MG63 (cell line): ENCODE measurements around the gene VCL. TPM values are rescaled to one million over a fixed set of nuclear protein-coding genes. Genes with fewer than 3 reads are reported as not detected.

Experiments
- DNase-seq: peaks from one replicate; pipeline ENCODE4 v3.0.0-alpha.2; 2020
- H3K27me3 ChIP-seq: fragments of 250-450 bp; sonication (Bioruptor Pico); 2 replicates; pipeline ENCODE4 v1.5.1; 2020; ENCODE audit warnings: mild to moderate bottlenecking, moderate library complexity
- H3K36me3 ChIP-seq: fragments of 250-450 bp; sonication (Bioruptor Pico); 2 replicates; pipeline ENCODE4 v1.5.1; 2020; ENCODE audit warnings: mild to moderate bottlenecking, moderate library complexity
- H3K4me3 ChIP-seq: fragments of 250-450 bp; sonication (Bioruptor Pico); 2 replicates; pipeline ENCODE4 v1.5.1; 2020; ENCODE audit warnings: mild to moderate bottlenecking, moderate library complexity
- H3K9me3 ChIP-seq: fragments of 250-450 bp; sonication (Bioruptor Pico); 2 replicates; pipeline ENCODE4 v1.5.1; 2020; ENCODE audit warnings: mild to moderate bottlenecking, moderate library complexity
- total RNA-seq: library from RNA; depleted of rRNA; stranded (reverse); fragments of >200 nt; shearing (Covaris generic); gene quantifications from 2 replicates; pipeline ENCODE4 v1.2.3, GENCODE V29; 2014; ENCODE audit warnings: low replicate concordance

Gene VCL
- total RNA-seq, 1 experiment from 2014 or later = 109 TPM

DNA sequence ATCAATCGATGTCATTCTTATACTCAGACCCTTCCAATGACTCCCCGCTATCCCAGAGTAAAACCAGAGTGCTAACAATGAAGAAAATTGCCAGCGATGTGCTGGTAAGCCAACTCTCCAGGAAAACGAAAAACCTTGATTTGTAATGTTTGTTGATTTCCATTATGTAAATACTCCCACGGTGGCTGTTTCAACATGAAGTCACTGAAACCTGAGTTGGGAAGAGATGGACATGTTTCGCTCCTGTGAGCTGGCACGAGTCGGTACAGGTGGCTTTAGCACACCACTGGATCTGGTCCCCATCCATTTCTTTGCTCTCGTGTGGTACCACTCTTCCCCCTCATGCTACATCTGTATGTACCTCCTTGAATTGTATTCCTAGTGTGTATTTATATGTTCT, 99.9 kb downstream of the VCL start:
- no peaks in the 10 kb centered on the region for H3K27me3 ChIP-seq
- peaks cover 88% of the 10 kb centered on the region for H3K36me3 ChIP-seq
- no peak for DNase-seq

DNA sequence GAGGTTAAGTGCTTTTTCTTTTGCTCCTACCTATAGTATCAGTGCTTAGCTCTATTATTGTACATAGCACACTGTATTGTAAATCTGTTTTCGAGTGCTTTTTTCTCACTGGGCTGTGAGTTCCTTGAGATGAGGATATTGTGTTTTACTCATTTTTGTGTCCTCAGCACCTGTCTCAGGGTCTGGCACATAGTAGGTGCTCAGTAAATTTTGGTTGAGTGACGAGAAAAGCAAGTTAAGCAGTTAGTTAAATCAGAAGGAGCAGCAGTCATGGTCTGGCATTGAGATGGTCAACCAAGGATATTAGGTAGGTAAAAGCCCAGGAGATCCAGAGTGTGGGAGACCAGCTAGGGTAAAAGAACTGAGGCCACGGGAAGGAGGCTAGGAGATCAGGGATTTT, 101.5 kb downstream of the VCL start:
- H3K27me3 ChIP-seq = no peaks in the 10 kb centered on the region
- H3K9me3 ChIP-seq = no peaks in the 10 kb centered on the region
- H3K4me3 ChIP-seq = no peak overlapping the region
- no peak for DNase-seq
- H3K36me3 ChIP-seq = peaks cover 88% of the 10 kb centered on the region

More for the DNA sequence above, 99.9 kb downstream of the VCL start:
- Histone ChIP-seq H3K4me3 (no peak overlapping the region), H3K9me3 (no peaks in the 10 kb centered on the region)

DNA sequence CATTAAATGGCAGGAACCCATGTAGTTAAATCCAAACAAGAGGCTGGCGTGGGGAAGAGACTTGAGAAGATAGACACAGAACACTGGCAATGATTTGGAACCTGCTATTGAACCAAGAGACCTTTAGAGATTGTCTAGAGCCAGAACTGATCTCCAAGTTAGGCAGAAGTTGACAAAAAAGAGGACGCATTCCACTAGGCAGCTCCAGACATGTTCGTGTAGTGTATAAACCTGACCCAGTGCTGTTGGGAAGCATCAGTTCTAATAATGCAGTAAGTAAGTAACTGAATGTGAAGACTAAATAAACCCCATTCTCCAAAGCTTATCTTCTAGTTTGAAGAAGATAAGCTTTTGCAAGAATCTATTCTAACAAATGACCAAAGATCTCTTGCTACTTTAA, 101.9 kb downstream of the VCL start:
- Histone ChIP-seq H3K36me3 (peaks cover 88% of the 10 kb centered on the region), H3K4me3 (no peak overlapping the region), H3K9me3 (no peaks in the 10 kb centered on the region), H3K27me3 (no peaks in the 10 kb centered on the region)
- no peak for DNase-seq

DNA sequence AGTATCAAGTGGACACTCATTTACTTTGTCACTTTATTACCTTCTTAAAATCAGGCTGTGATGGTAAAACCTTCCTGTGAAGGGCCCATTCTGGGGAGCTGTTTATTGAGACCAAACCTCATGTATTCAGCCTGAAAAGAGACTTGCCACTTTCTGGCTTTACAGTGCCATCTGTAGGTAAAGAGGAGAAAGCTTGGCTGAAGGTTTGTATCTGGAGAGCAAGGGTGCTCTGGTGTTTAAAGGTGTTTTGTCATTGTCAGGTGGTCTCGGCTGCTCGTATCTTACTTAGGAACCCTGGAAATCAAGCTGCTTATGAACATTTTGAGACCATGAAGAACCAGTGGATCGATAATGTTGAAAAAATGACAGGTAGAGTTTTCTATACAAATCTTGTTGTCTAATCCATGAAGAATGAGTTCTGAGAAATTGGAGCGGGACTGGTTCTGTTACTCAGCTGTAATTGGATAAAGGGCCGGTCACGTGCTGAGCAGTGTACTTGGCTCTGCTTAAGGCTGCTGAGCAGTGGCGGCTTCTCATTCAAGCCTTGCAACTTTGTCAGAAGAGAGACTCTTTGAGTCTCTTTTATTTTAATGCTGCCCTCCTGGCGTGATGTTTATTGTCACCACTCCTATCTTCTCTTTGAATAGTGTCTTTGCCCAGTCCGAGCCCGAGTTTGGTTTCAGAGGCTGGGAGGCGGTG, 105.8 kb downstream of the VCL start:
- Histone ChIP-seq H3K27me3 (no peaks in the 10 kb centered on the region), H3K9me3 (no peaks in the 10 kb centered on the region), H3K36me3 (peaks cover 83% of the 10 kb centered on the region), H3K4me3 (no peak overlapping the region)
- DNase-seq = no peak

DNA sequence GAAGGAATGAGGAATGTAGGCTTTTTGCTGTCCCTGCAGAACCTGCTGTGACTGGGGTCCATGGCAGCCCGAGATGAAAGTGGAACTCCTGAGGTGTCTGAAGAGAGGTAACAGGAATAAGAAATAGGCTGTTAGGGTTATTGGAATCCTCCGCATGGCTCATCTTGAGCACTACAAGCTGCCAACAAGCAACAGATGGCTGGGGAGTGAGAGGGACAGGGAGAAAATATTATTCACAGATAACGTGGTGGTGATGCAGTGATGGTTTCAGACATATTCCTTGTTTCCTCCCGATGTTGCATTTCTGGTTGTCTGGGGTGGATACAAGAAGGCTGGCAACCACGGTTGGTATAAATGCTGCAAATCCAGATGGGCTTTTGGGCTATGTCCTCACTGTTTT, 106.6 kb downstream of the VCL start:
- Histone ChIP-seq H3K4me3 (no peak overlapping the region), H3K9me3 (no peaks in the 10 kb centered on the region), H3K27me3 (no peaks in the 10 kb centered on the region), H3K36me3 (peaks cover 82% of the 10 kb centered on the region)
- DNase-seq = no peak

DNA sequence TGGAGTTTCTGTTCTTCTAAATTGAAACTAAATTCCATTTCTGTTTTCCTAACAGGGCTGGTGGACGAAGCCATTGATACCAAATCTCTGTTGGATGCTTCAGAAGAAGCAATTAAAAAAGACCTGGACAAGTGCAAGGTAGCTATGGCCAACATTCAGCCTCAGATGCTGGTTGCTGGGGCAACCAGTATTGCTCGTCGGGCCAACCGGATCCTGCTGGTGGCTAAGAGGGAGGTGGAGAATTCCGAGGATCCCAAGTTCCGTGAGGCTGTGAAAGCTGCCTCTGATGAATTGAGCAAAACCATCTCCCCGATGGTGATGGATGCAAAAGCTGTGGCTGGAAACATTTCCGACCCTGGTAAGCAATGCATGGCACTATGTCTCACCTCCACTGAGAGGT, 107.1 kb downstream of the VCL start:
- H3K36me3 ChIP-seq = peaks cover 82% of the 10 kb centered on the region
- no peak for DNase-seq
- H3K9me3 ChIP-seq = no peaks in the 10 kb centered on the region
- no peaks in the 10 kb centered on the region for H3K27me3 ChIP-seq
- no peak overlapping the region for H3K4me3 ChIP-seq

DNA sequence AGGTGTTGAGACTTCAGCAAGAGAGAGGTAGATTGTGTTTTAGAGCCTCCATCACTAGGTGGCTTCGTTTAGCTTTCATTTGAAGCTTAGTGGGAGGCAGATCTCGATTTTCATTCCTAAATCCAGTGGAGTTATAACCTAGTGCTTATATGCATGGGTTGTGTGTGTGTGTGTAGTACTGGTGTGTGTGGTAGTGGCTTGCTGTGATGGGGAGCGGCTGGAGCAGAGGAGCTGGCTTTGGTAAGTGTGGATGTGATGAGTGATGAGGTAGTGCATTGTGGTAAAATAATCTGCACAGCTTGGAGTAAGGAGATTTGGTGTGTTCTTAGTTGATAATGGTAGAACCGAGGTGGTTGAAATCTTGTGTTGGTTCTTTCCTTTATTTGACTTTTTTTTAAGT, 109.5 kb downstream of the VCL start:
- H3K27me3 ChIP-seq = no peaks in the 10 kb centered on the region
- H3K9me3 ChIP-seq = no peaks in the 10 kb centered on the region
- no peak for DNase-seq
- H3K4me3 ChIP-seq = no peak overlapping the region
- peaks cover 91% of the 10 kb centered on the region for H3K36me3 ChIP-seq

DNA sequence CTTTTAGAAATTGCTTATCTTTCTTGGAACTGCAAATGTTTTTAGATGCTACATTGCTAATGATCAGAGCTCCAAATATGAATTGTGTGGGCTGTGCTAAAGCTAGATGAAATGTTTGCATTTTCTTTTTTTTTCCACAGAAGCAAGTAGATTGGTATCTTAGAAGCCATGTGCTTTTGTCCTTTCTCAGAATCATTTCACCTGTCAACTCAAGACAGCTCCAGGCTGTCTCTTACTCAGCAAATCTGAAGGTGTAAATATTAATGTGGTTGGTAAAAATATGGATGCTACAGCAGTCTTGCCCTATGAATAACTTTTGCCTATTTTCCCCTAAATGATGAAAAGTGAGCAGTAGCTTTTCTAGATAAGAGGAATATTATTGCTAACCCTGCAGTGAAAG, 111.5 kb downstream of the VCL start:
- Histone ChIP-seq H3K36me3 (peaks cover 93% of the 10 kb centered on the region), H3K9me3 (no peaks in the 10 kb centered on the region), H3K4me3 (no peak overlapping the region), H3K27me3 (no peaks in the 10 kb centered on the region)
- DNase-seq = no peak

DNA sequence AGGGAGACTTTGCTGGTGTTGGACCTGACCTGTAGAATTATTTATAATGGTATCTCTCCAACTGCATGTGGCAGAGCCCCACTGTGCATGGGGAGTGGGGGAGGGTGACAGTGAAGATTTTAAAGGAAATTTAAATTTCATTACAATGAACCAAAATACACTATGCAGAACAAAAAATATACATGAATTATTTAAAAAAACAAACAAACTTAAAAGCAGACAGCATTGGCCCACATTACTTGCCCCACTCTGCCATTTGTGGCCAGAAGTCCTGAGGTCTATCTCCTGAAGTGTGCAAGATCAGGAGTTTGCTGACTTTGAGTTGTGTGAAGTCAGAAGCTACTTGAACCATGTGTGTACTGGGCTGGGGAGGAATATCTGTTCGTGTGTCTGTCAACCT, 112.2 kb downstream of the VCL start:
- Histone ChIP-seq H3K9me3 (no peaks in the 10 kb centered on the region), H3K36me3 (peaks cover 93% of the 10 kb centered on the region), H3K4me3 (no peak overlapping the region), H3K27me3 (no peaks in the 10 kb centered on the region)
- DNase-seq = no peak

DNA sequence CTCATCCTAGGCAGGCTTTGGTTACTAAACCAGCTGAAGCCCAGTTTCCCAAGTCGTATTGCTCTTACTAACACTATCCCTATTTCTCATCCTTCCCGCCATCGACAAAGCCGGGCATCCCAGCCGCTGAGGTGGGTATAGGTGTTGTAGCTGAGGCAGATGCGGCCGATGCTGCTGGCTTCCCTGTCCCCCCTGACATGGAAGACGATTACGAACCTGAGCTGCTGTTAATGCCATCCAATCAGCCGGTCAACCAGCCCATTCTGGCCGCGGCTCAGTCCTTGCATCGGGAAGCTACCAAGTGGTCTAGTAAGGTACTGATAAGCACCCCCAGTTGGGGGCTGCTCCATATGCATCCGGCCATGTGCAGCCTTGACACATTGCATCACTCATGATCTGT, 113.9 kb downstream of the VCL start:
- H3K9me3 ChIP-seq = no peaks in the 10 kb centered on the region
- no peak for DNase-seq
- H3K27me3 ChIP-seq = no peaks in the 10 kb centered on the region
- peaks cover 95% of the 10 kb centered on the region for H3K36me3 ChIP-seq
- H3K4me3 ChIP-seq = no peak overlapping the region

DNA sequence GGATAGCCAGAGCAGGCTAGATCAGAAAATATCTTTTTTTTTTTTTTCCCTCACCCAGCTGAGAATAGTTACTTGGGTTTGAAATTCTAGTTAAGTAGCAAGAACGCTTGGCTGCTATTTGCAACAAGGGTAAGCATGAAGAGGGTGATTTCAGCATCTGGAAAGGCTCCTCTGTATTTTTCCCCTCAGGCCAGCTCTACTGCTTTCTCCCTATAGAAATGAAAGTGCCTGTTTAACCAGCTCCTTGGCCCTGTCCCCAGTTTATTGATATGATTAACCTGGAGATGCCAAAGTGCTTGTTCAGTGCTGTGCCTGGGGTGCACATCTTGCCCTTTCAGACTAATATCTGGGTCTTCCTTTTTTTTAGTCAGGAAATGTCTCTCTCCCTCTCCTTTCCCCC, 115.6 kb downstream of the VCL start:
- H3K4me3 ChIP-seq = no peak overlapping the region
- H3K9me3 ChIP-seq = no peaks in the 10 kb centered on the region
- peaks cover 99% of the 10 kb centered on the region for H3K36me3 ChIP-seq
- no peaks in the 10 kb centered on the region for H3K27me3 ChIP-seq
- DNase-seq = no peak

DNA sequence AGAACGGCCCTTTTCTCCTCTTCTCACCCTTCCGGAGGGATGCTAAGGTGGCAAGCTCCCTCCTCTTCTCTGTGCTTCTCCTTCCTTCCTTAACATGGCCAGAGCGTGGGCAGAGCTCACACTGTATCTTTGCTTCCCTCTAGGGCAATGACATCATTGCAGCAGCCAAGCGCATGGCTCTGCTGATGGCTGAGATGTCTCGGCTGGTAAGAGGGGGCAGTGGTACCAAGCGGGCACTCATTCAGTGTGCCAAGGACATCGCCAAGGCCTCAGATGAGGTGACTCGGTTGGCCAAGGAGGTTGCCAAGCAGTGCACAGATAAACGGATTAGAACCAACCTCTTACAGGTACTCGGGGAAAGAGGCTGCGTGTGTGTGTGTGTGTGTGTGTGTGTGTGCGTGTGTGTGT, 116.1 kb downstream of the VCL start:
- no peaks in the 10 kb centered on the region for H3K27me3 ChIP-seq
- H3K9me3 ChIP-seq = no peaks in the 10 kb centered on the region
- no peak overlapping the region for H3K4me3 ChIP-seq
- H3K36me3 ChIP-seq = peaks cover 99% of the 10 kb centered on the region
- DNase-seq = no peak

DNA sequence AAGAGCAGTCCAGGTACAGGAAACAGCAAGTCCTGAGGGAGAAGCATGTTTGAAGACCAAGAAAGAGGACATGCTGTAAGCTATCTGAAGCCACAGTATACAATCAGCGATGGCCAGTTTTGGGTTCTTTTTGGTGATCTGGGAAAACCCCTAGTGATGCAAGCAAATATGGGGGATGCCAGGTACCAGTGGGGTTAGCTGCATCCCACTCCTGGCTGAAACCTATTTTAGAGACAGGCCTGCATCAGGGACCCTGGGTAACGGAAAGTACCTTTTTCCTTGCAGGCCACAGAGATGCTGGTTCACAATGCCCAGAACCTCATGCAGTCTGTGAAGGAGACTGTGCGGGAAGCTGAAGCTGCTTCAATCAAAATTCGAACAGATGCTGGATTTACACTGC, 119.8 kb downstream of the VCL start:
- Histone ChIP-seq H3K36me3 (peaks cover 92% of the 10 kb centered on the region), H3K4me3 (no peak overlapping the region), H3K27me3 (no peaks in the 10 kb centered on the region), H3K9me3 (no peaks in the 10 kb centered on the region)
- DNase-seq = no peak

DNA sequence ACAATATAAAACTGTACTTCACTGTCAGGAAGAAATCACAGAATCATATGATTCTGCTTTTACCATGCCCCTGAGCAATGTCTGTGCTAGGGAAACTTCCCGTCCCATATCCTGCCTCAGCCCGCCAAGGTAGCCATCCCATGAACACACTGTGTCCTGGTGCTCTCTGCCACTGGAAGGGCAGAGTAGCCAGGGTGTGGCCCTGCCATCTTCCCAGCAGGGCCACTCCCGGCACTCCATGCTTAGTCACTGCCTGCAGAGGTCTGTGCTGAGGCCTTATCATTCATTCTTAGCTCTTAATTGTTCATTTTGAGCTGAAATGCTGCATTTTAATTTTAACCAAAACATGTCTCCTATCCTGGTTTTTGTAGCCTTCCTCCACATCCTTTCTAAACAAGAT, 120.9 kb downstream of the VCL start:
- Histone ChIP-seq H3K9me3 (no peaks in the 10 kb centered on the region), H3K4me3 (no peak overlapping the region), H3K36me3 (peaks cover 92% of the 10 kb centered on the region), H3K27me3 (no peaks in the 10 kb centered on the region)
- DNase-seq = peak; percentile 25

DNA sequence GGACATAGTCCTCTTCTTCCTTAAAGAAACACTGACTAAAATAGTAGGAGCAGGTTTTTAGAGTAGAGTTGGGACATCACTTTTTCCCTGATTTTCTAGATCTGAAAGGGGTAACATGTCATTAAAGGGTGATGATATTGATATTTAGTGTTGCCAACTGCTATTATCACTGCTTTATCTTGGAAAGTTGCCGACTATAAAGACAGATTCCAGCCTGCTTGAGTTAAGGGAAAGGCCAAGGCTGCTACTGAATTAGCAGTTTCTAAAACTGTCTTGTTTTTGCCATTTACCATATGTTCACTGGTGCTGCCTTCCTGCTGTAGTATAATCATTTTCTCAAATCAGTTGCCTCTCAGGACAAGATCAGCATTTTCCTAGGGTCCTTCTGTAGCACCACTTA, 123.0 kb downstream of the VCL start:
- DNase-seq = no peak

DNA sequence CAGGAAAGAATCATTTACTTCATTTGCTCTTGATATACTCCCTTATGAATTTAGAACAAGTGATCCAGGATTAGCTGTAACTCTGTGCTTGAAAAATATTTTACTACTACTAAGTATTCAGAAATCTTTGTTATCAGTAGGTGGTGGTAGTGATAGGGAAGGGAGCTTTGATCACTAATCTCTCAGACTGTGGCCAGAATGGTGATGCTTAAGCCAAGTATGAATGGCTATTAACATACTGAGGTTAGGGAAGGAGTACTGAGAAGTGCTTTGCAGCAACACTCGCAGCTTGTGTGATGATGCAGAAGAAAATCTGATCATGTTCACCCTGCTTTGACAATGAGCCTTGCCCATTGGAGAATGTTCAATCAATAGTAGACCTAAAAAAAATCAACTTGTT, 123.5 kb downstream of the VCL start:
- no peak for DNase-seq

More for the DNA sequence above, 123.0 kb downstream of the VCL start:
- no peaks in the 10 kb centered on the region for H3K27me3 ChIP-seq
- no peak overlapping the region for H3K4me3 ChIP-seq
- H3K9me3 ChIP-seq = no peaks in the 10 kb centered on the region
- H3K36me3 ChIP-seq = peaks cover 86% of the 10 kb centered on the region

DNA sequence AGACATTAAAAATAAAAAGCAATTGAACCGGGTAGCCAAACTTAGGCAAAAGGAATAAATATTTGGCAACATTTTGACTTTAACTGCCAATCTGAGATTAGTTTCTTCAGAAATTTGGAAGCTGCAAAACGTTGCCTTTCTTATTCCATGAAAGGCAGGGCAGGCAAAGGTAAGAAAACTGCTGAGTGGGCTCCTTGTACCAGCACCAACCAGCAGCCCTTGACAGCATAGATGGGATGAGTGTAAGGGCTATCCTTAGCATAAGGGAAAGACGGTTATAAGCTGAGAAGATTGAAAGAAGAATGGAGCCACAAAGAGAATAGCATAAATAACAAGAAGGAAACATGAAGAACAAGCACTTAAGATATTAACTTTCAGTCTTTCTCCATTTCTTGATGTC, 124.1 kb downstream of the VCL start:
- no peak for DNase-seq

More for the DNA sequence above, 123.5 kb downstream of the VCL start:
- Histone ChIP-seq H3K27me3 (no peaks in the 10 kb centered on the region), H3K9me3 (no peaks in the 10 kb centered on the region), H3K4me3 (no peak overlapping the region), H3K36me3 (peaks cover 85% of the 10 kb centered on the region)

DNA sequence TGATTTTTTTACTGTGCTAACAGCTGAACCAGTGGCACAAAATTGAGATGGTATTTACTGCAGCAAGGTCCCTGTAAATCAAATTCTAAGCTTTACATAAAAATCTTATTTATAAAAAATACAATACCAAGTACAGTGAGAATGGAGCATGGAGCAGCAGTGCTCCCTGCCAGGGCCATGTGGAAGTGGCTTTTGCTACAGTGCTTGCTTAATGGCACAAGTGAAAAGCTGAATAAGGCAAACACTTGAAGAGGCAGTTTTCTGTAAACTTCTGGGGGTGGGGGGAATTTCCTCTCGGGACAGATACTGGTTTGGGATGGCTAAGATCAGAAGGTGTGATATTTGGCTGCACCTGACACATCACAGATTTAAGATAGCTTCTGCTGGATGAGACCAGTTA, 125.2 kb downstream of the VCL start:
- no peak for DNase-seq
- Histone ChIP-seq H3K36me3 (peaks cover 70% of the 10 kb centered on the region), H3K4me3 (no peak overlapping the region)

More for the DNA sequence above, 124.1 kb downstream of the VCL start:
- no peak overlapping the region for H3K4me3 ChIP-seq
- no peaks in the 10 kb centered on the region for H3K9me3 ChIP-seq
- H3K36me3 ChIP-seq = peaks cover 81% of the 10 kb centered on the region
- H3K27me3 ChIP-seq = no peaks in the 10 kb centered on the region

More for the DNA sequence above, 125.2 kb downstream of the VCL start:
- H3K27me3 ChIP-seq = no peaks in the 10 kb centered on the region
- no peaks in the 10 kb centered on the region for H3K9me3 ChIP-seq
